Measurements from ENCODE around the gene NOL9.

NOL9 gene

DNA sequence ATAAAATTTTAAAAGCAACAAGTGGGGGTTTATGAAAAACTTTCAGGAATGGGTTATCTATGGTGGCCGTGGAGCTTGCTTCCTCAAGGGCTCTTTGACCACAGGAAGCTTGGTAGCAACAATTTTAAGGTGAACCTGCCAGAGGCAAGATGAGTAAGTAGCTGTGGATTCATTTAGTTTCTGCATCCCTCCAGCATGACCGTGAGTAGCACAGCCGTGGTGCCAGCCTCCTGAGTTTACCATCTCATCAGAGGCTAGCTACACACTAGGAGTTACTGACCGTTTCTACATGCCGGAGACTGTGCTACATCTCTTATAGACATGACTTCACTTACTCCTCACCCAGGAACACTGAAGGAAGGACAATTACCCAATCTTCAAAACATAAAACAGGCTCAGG lies 32.8 kb downstream of the NOL9 start:
- no peak for DNase-seq (ENCODE audit: low read depth in 2 of 2)

DNA sequence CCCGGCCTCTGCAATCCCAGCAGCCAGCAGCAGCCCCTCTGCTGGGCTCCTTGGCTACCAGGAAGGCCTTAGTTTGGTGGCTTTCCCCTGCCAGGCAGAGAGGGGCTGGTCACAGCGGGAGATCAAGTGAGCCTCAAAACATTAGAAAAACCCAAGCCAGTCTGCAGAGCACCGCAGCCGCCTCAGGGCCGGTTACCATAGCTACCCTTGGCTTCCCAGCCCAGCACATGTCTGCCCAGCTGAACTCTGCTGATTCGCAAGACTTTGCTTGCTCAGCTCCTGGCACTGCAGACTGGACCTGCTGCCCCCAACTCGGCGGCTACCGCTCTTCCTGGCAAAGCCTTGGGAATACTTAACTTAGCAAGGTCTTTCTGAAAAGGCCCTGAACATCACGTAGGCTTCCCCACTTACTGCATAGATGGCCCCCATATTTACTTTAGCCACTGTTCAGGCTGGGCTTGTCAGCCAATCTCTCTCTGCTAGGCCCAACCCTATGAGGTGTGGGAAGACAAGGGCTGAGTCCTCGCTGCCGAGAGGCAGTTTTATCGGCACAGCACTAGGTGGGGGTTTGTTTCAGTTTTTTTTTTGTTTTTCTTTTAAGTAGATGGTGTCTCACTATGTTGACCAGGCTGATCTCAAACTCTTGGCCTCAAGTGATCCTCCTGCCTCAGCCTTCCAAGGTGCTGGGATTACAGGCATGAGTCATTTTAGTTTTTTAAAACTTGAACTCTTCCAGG lies 34.2 kb downstream of the NOL9 start:
- DNase-seq (ENCODE audit: low read depth in 2 of 2), result no peak

DNA sequence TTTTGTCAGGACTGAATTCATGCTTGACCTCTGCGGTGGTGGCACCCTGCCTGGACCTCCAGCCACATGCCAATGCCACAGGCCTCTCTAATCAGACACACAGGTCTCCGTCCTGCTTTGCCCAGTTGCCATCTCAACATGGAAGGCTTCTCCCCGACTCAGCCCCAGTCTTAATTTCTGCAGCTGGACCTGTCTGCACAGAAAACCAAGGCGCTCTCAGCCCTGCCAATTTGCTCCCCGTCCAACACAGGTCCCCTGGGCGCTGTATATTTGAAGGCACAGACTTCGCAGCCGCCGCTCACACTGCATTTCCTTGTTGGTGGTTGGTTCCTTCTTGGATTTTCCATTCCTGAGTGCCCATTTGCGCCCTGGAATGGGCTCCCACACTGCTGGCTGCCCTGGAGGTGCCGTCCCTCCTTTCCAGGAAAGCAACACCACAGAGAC lies 34.8 kb downstream of the NOL9 start:
- DNase-seq (ENCODE audit: low read depth in 2 of 2), result no peak

DNA sequence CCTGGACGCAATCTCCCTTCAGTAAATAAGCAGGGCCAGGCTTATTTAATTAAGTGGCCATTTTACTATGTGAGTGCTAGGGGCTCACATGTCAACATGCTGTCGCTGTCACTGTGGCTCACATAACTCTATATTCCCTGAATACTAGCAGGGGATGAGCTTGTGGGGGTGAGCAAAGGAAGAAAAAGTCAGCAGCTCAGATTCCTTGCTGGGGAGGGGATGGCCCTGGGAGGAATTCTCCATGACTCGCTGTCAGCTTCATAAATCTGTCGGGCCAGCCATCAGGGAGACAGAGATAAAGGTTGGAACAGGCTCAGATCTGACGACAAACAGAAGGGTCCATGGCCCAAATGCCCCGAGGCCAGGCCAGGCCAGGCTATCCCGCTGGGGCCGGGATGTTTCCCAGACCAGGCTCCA lies 36.9 kb downstream of the NOL9 start:
- no peak for DNase-seq (ENCODE audit: low read depth in 2 of 2)

DNA sequence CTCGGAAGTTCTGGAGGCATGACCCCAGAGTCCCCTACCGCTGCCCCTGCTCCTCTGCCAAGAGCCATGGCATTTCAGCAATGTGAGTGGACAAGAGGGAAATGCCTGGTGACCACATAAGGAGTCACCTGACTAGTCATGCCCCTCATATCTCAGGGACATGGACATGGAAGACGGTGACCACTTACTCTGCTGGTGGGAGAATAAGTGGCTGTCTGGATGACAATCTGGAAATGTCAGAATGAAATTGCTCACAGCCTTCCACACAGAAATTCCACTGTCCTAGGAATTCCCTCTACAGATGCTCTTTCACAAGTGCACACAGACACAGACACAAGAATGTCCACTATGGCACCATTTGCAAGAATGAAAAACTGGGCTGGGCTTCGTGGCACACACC lies 38.5 kb downstream of the NOL9 start:
- no peak for DNase-seq (ENCODE audit: low read depth in 2 of 2)

DNA sequence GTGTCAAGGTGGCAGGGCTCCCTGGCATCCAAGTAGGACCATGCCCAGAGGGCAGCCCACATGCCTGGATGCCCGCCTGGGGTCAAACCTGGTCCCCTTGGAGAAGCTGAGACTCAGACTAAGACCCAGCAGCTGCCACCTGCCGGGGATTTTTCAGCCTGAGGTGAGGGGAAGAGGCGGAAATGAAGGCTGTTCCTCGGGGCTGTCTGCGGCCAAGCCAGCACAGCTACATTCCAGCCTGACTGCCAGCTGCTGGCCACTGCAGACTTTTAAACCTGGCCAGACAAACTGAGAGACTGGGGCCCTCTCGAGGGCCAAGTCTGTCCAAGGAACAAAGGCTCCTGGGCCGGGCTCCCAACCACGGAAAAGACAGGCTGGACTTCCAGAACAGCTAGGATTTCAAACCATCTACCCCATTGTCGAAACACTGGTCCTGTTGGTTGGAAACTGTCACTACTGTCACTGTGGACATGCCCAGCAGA lies 41.0 kb downstream of the NOL9 start:
- no peak for DNase-seq (ENCODE audit: low read depth in 2 of 2)

DNA sequence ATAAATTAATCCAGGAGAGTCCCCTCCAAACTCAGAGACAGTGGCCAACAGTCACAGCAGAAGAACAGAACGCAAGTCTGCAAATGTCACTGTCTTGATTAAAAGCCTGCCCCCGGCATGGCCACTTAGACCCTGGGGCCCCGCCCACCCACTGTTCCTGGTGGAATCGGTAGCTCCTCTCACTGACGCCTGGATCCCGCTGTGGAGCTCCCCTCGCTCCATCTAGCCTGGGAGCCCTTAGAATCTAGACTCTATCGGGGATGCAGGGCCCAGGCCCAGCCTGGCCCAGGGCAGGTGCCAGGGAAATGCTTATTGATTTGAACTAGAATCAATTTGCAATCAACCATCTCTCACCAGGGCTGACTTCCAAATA lies 41.4 kb downstream of the NOL9 start:
- DNase-seq (ENCODE audit: low read depth in 2 of 2), result no peak

DNA sequence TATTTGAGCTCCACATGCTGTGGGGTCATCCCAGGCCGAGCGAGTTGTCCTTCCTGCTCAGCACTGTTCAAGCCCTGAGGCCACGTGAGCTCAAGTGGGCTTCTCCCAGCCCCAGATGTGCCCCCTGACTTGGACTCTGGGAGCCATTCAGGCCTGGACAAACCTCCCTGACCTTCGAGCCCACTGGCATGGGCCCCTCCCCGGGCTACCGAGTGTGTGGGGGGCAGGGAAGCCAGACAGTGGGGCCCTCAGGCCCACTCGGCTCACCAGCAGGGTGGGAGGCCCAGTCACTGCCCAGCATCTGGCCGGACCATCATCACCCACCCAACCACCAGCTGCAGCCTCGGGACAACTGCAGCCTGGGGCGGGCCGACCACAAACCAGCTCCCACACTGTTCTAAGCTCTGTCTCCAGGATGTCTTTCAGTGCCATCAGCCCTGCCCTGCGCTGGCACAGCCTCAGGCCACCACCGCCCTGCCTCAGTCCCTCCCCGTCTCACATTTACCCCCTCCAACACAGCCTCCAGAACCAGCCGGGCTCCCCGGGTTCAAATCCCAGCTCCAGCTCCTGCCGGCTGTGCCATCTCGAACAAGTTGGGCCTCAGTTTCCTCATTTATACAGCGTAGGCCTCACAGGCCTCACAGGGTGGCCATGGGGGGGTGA lies 41.9 kb downstream of the NOL9 start:
- DNase-seq (ENCODE audit: low read depth in 2 of 2), result no peak

DNA sequence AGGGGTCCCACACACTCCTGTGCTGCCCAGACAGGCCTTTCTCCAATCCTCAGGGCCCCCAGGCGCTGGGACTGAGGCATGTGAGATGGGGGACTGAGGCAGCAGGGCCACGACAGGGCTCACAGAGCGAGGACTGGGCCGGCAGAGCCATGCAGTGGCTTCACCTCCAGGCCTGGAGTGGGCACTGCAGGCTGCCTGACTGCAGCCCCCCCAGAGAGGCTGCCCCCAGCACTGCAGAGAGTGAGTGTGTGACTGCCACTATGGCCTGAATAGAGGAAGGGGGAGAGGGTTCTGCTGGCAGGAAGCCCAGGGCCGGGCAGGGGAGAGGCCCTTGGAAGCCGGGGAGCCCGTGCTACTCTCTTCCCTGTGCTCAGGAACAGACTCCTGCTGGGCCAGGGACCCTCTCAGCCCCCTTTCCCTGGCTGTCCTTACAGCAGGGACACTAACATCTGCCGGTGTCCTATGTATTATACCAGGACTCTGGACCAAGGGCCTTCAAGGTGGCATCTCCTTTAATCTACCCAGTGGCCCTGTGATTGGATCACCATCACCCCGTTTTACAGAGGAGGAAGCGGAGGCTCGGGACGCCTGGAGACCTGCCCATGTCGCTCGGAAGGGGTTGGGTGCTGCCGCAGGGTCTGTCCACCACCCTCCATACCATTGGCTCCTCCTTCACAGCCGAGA lies 42.6 kb downstream of the NOL9 start:
- no peak for DNase-seq (ENCODE audit: low read depth in 2 of 2)

DNA sequence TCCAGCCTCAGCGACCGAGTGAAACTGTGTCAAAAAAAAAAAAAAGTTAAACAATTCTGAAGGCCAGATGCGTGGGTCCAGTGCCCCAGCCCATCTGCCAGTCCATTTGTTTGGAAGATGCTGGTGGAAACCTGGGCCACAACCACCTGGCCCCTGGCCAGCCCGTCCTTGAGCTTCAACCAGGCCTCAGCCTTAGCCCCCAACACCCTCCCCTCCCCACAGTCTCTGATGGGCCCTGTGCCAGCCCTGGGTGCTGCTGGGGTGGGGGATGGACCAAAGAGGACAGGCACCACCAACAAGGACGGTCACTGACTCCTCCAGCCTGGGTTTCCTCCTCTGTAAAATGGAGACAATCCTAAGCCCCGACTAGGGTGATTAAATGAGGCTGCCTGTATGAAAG lies 43.3 kb downstream of the NOL9 start:
- no peak for DNase-seq (ENCODE audit: low read depth in 2 of 2)

DNA sequence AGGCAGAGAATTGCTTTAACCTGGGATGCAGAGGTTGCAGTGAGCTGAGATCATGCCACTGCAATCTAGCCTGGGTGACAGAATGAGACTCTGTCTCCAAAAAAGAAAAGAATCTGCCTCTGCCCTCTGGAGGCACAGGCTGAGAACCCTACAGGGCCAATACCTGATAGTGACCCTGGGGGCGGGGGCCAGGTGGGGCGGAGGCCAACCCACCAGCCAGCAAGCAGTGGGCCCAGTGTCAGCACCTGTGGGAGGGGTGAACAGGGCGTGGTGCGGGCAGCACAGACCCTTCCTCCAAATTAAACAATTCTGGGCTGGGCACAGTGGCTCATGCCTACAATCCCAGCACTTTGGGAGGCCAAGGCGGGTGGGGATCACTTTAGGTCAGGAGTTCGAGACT lies 43.8 kb downstream of the NOL9 start:
- DNase-seq (ENCODE audit: low read depth in 2 of 2), result no peak

DNA sequence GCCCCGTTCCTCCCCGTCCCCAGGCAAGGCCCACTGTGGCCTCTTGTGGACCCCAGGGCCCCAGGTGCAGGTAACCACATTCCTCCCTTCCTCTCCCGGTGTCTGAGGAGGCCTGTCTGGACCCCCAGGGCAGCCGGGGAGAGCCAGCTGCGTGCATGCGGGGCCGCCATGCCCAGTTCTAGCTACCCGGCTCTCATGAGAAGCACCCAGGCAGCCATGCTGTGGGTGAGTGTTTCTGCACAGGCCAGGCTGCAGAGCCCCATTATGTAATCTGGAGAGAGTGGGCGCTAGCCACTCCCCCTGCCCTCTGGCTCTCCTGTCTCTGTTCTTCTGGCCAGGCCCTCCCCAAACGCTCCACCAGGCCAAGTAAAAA lies 44.4 kb downstream of the NOL9 start:
- no peak for DNase-seq (ENCODE audit: low read depth in 2 of 2)

DNA sequence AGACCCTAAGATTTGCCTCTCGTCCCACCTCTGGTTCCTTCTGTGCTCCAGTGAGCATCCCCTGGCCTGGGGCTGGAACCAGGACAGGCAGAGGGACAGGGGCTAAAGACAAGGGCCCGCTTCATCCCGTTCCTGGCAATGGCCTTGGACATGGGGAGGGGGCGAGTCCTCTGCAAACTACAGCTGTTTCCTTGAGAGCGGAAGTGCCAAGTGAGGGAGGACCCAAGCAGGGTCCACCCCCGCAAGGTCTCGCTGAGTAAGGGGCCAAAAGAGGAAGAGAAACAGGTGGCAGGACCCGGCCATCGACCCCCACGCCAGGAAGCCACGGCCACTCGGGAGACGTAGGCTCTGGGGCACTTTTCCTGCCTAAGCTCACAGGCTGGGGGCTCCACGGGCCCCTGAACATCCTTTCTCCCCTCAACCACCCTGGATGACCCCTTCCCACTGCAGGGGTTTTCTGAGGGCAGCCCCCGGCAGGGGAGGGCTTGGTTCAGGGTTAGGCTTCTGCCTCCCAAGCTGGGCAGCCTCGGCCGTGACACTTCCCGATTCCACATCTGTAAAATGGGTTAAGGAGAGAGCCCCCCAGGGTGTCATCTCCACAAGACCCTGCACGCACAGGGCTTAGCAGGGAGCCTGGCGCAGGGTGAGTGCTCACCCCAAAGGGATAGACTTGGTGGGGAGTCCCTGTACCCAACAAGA lies 44.9 kb downstream of the NOL9 start:
- DNase-seq (ENCODE audit: low read depth in 2 of 2), result no peak

DNA sequence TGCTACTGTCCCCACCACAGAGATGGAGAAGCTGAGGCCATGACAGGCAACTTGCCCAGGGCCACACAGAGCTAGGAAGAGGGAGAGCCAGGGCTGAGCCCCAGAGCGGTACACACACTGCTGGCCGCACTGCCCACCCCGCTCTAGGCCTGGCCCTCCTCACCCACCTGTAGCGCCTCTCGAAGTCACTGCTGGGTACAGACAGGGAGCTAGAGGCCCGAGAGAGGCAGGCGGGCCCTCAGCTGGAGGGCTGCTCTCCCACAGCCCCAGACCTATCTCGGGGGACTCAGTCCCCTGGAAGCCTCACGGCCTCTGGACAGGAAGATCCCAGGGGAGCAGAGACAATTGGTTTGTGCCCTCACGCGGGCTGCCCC lies 45.5 kb downstream of the NOL9 start:
- DNase-seq (ENCODE audit: low read depth in 2 of 2), result no peak

DNA sequence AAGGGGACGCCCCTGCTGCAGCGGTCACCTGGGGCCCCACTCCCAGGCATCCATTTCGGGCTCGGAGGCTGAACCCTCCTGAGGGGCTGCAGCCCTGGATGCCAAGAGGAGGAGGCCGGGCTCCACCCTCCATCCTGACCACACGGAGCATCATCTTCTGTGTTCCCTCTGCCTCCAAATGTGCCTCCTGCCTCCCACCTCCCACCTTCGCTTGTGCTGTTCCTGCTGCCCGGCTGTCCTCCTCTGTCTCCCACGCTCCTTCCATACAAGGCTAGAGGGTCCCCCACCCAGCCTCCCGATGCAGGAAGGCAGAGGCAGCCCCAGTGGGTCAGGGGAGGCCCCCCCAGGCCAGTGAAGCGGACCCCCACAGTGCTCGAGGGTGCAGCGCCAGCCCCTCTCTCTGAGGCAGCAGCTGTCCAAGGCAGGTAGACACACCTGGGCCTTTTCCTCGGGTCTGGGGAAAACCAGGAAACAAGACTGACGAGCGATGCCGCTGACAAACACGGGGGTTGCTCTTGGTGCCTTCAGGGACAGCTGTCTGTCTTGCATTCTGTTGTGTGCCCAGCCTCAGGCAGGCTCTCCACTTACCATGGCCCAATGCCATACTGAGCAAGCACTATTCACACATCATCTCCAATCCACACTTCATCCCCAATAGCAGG lies 46.0 kb downstream of the NOL9 start:
- no peak for DNase-seq (ENCODE audit: low read depth in 2 of 2)

DNA sequence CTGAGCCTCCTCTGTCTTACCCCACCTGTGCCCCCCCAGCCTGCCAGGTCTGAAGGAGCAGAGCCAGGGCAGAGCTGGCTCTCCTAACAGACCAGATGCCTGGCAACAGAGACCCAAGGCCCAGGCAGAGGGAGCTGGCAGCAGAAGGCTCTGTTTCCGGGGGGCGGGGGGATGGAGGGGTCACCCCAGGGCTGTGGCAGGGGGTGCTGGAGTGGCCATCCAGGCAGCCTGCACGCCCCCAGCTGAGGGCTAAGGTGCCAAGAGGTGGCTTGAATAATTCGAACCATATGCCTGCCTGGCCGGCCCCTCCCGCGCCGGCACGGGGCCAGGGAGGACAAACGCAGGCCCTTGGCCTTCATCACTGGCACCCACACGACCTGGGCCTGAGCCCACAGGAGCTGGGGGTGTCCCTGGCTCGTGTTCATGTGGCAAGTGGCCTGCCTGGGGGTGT lies 46.8 kb downstream of the NOL9 start:
- DNase-seq (ENCODE audit: low read depth in 2 of 2), result no peak

DNA sequence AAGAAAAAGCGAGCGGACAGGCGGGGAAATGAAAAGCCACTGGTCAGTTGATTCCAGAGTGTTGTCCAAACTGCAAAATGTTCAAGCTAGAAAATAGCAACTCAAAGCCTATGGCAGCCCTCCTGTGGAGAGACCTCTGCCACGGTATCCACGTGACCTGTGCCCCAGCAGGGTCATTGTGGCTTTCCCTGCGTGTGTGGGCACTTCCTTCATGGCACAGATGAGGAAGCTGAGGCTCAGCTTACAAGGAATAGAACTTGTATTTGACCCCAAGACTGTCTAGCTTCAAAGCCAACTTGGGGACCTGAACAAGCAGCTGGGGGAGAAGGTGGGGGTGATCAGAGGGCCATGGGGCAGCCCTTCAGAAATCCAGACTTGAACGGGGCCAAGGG lies 47.3 kb downstream of the NOL9 start:
- no peak for DNase-seq (ENCODE audit: low read depth in 2 of 2)

DNA sequence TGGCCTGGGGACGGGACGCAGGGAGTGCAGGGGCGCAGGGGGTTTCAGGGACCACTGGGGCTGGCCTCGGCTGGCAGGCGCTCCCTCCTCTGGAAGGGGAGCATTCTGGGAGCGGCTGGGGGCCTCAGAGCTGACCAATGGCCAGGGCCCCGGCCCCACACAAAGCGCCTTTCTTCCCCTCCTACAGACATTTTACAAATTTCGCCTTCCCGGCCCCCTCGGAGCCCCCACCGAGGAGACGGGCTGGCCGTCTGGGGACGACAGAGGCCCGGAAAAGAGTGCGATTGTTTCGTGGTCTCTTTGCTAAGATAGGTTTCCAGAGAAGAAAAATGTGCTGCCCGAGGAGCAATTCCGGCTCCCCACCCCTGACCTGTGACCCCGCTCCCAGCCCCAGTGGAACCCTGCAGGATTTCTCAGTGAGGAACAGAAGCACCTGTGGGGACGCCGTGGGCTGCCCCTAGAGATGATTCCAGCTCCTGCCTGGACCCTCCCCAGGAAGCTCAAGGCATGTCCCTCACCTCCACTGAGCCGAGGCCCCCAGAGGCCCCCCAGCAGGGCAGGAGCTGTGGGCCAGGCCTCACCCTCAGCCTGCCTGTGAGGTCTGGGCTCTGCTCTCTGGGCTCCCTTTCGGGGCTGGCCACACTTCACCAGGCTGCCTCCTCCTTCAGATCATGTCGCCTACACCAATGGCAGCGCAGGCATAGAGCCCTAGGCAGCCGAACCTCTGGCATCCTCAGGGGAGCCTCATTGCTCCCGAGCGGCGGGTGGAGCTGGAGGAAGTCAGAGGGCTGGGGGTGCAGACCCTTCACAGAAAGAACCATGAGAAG lies 47.9 kb downstream of the NOL9 start:
- no peak for DNase-seq (ENCODE audit: low read depth in 2 of 2)

DNA sequence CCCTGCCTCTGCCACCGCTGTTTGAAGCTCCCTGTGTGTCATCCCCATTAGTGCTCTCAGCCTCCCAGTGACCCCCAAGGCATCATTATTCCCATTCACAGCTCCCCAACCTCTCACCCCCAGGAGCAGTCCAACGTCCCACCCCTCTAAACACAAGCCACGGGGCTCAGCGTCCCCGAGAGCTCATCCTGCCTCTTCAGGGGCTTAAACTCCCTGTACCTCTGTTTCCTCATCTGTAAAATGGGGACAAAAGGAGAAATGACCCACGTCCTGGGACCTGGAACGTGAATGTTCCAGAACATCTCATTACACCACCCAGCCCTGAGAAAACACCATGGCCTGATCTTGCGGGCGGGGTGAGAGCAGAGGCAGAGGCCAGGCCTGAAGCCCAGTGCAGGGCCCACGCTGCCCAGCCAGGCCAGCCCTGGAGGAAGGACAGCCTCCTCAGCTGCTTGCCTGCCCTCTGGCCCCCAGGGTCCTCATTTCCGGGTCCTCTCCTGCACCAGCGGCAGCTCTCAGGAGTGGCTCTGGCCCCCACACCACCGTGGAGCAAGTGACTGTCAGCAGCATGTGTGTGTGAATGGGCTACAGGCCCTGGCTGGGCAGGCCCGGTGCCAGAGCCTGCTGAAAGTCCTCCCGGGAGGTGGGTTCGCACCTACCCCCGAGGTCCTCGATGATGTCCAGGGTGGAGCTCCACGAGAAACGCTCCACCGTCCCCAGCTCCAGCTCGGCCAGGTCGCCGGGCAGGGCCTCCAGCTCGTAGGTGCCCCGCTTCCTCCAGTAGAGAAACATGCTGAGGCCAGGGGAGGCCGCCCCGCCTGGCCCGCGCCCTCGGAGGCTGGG lies 48.7 kb downstream of the NOL9 start:
- DNase-seq (ENCODE audit: low read depth in 2 of 2), result no peak

DNA sequence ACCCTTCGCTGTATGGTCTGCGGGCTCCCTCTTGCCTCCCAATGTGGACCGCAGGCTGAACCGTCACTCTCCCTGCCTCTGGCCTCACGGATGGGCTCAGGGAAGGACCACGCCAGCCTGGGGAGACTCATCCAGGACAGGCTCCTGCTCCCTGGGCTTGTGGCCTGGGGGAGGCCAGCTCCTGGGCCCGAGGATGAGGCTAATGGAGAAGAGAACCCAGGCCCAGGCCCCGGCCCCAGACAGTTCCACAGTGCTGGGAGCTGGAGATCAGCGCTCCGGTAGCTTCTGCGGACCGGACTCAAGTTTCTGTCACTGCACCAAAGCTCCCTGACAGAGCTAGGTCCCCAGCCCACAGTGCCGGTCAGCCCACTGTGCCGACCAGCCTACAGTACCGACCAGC lies 49.4 kb downstream of the NOL9 start:
- DNase-seq (ENCODE audit: low read depth in 2 of 2), result no peak

All from stimulated activated CD8-positive, alpha-beta memory T cell treated with anti-CD3 and anti-CD28 coated beads, Interleukin-7, amount 100 ng/mL, for 1 hour (primary cell).